HepG2 (cell line): ENCODE measurements around the gene CRTC2. TPM values are rescaled to one million over a fixed set of nuclear protein-coding genes. Genes with fewer than 3 reads are reported as not detected.
A peak's percentile ranks its signal among the peaks of the same experiment; 100 is the strongest.

Experiments
- ARID5B ChIP-seq: IDR thresholded peaks from 2 replicates; pipeline ENCODE4 v1.4.0; 2020; ENCODE audit warnings: mild to moderate bottlenecking, missing genetic modification reagents
- ATF2 ChIP-seq: sonication (generic); formaldehyde crosslinking; IDR thresholded peaks from 2 replicates; pipeline ENCODE4 v1.4.0; 2020; ENCODE audit warnings: missing genetic modification reagents
- ATF7 ChIP-seq, 2 experiments: fragments of 450-650 bp in 1 of 2; sonication (generic) in 1 of 2; formaldehyde crosslinking in 1 of 2; IDR thresholded peaks; 2 replicates each; pipeline versions ENCODE4 v1.4.0 to v1.6.1; 2016 to 2020; ENCODE audit warnings: antibody characterized with exemption in 1 of 2, mild to moderate bottlenecking in 1 of 2, missing genetic modification reagents in 1 of 2
- CAMTA2 ChIP-seq: sonication (generic); formaldehyde crosslinking; IDR thresholded peaks from 2 replicates; pipeline ENCODE4 v1.4.0; 2020; ENCODE audit warnings: mild to moderate bottlenecking, missing genetic modification reagents, borderline replicate concordance
- DDIT3 ChIP-seq: sonication (generic); formaldehyde crosslinking; IDR thresholded peaks from 2 replicates; pipeline ENCODE4 v1.4.0; 2020; ENCODE audit warnings: mild to moderate bottlenecking, missing genetic modification reagents
- DMAP1 ChIP-seq: IDR thresholded peaks from 2 replicates; pipeline ENCODE4 v1.6.1; 2016
- MATR3 ChIP-seq: sonication (generic); formaldehyde crosslinking; IDR thresholded peaks from 2 replicates; pipeline ENCODE4 v1.4.0; 2020; ENCODE audit warnings: missing genetic modification reagents
- MEIS2 ChIP-seq: sonication (generic); formaldehyde crosslinking; IDR thresholded peaks from 2 replicates; pipeline ENCODE4 v1.9.0; 2021; ENCODE audit warnings: mild to moderate bottlenecking, missing genetic modification reagents
- NKX3-1 ChIP-seq: sonication (generic); formaldehyde crosslinking; IDR thresholded peaks from 2 replicates; pipeline ENCODE4 v1.5.0; 2020; ENCODE audit warnings: missing genetic modification reagents
- RBFOX2 ChIP-seq: fragments of 200-400 bp; formaldehyde crosslinking; IDR thresholded peaks from 2 replicates; pipeline ENCODE4 v1.6.1; 2017; ENCODE audit warnings: low read depth, mild to moderate bottlenecking, low read length
- REXO4 ChIP-seq: sonication (generic); formaldehyde crosslinking; IDR thresholded peaks from 2 replicates; pipeline ENCODE4 v1.8.0; 2022; ENCODE audit warnings: missing genetic modification reagents, mild to moderate bottlenecking, borderline replicate concordance
- SP4 ChIP-seq: sonication (generic); formaldehyde crosslinking; IDR thresholded peaks from 2 replicates; pipeline ENCODE4 v1.8.1; 2023; ENCODE audit warnings: mild to moderate bottlenecking, missing genetic modification reagents
- TFAP4 ChIP-seq: sonication (generic); IDR thresholded peaks from 2 replicates; pipeline ENCODE4 v1.6.1; 2016; ENCODE audit warnings: low read depth, borderline replicate concordance
- THAP8 ChIP-seq: sonication (generic); formaldehyde crosslinking; IDR thresholded peaks from 2 replicates; pipeline ENCODE4 v1.5.1; 2020; ENCODE audit warnings: missing genetic modification reagents, mild to moderate bottlenecking, borderline replicate concordance
- ZBTB43 ChIP-seq: sonication (generic); formaldehyde crosslinking; conservative IDR thresholded peaks from 2 replicates; pipeline ENCODE4 v1.4.0; 2020; ENCODE audit warnings: missing genetic modification reagents
- ZBTB7B ChIP-seq: sonication (generic); formaldehyde crosslinking; IDR thresholded peaks from 2 replicates; pipeline ENCODE4 v1.4.0; 2020; ENCODE audit warnings: missing genetic modification reagents
- ZNF17 ChIP-seq: sonication (generic); formaldehyde crosslinking; IDR thresholded peaks from 2 replicates; pipeline ENCODE4 v1.5.0; 2020; ENCODE audit warnings: mild to moderate bottlenecking, missing genetic modification reagents
- ZNF234 ChIP-seq: sonication (generic); formaldehyde crosslinking; conservative IDR thresholded peaks from 2 replicates; pipeline ENCODE4 v1.5.1; 2020; ENCODE audit warnings: mild to moderate bottlenecking, missing genetic modification reagents
- ZNF543 ChIP-seq: sonication (generic); formaldehyde crosslinking; IDR thresholded peaks from 2 replicates; pipeline ENCODE4 v1.4.0; 2020; ENCODE audit warnings: mild to moderate bottlenecking, missing genetic modification reagents
- ZNF558 ChIP-seq: sonication (generic); formaldehyde crosslinking; IDR thresholded peaks from 2 replicates; pipeline ENCODE4 v1.9.0; 2022; ENCODE audit warnings: mild to moderate bottlenecking, missing genetic modification reagents, borderline replicate concordance
- ZNF562 ChIP-seq: sonication (generic); formaldehyde crosslinking; IDR thresholded peaks from 2 replicates; pipeline ENCODE4 v1.8.0; 2022; ENCODE audit warnings: missing genetic modification reagents, borderline replicate concordance
- ZSCAN29 ChIP-seq: sonication (generic); formaldehyde crosslinking; conservative IDR thresholded peaks from 2 replicates; pipeline ENCODE4 v1.4.0; 2020; ENCODE audit warnings: mild to moderate bottlenecking, missing genetic modification reagents
- polyA plus RNA-seq, 8 experiments: library from polyadenylated mRNA; depleted of rRNA in 3 of 8; stranded (reverse) in 7 of 8; unstranded in 1 of 8; fragments of >200 nt; fragmentation: Illumina TruSeq in 4 of 8; extraction: Trizol in 4 of 8; gene quantifications; 2 replicates each; pipeline versions ENCODE4 v1.2.1 to v1.2.3, GENCODE V29; 2011 to 2016; ENCODE audit warnings: low read depth in 4 of 8, missing spikeins in 1 of 8, mixed read lengths in 1 of 8; ENCODE audit not compliant: insufficient read depth in 1 of 8
- total RNA-seq, 5 experiments: library from RNA; depleted of rRNA; stranded (reverse); fragments of >200 nt; fragmentation: Illumina TruSeq; extraction: Trizol; gene quantifications; 2 replicates each; pipeline ENCODE4 v1.2.3, GENCODE V29; 2016; ENCODE audit warnings: low read depth in 1 of 5

The CRTC2 gene
- total and polyA plus RNA-seq, 2 of the 13 experiments (the other 11 are each of a cell fraction or from before 2014, with no cell fraction given): 6.1 to 26.7 TPM

- 0 out of 2 replicates have a peak, but pooled peaks have one; percentile 61 for TF ChIP-seq THAP8
- TF ChIP-seq MATR3 (CRISPR knock-in tag): no peak
- TF ChIP-seq REXO4 (CRISPR knock-in tag): no peak
- TF ChIP-seq MEIS2: no peak
- peak; percentile 54; the same call in 1 of the 2 replicates for TF ChIP-seq TFAP4
- peak; percentile 62; the same call in 1 of the 2 replicates for TF ChIP-seq ARID5B (CRISPR knock-in tag)
- no peak for TF ChIP-seq ZBTB43
- no peak for TF ChIP-seq ZNF234 (CRISPR knock-in tag)
- no peak for TF ChIP-seq ATF7 (IDR thresholded peaks at IDR 0.05)
- TF ChIP-seq ATF7 (CRISPR knock-in tag; IDR thresholded peaks at IDR 0.05): no peak
- no peak for TF ChIP-seq SP4 (CRISPR knock-in tag)
- TF ChIP-seq CAMTA2 (CRISPR knock-in tag): no peak
- peak; percentile 14 for TF ChIP-seq DMAP1 (CRISPR knock-in tag)
- TF ChIP-seq NKX3-1 (CRISPR knock-in tag): no peak
- TF ChIP-seq ZBTB7B (CRISPR knock-in tag): peak; percentile 62; the same call in 1 of the 2 replicates
- TF ChIP-seq DDIT3 (CRISPR knock-in tag): no peak
- no peak for TF ChIP-seq ZNF562
- no peak; the same call in 1 of the 2 replicates for TF ChIP-seq ZSCAN29 (CRISPR knock-in tag)
- TF ChIP-seq ZNF558 (CRISPR knock-in tag): no peak
- TF ChIP-seq ZNF543 (CRISPR knock-in tag): peak; percentile 58; the same call in 1 of the 2 replicates
- peak; percentile 51; the same call in 1 of the 2 replicates for TF ChIP-seq ATF2 (CRISPR knock-in tag)
- no peak for TF ChIP-seq ZNF17 (CRISPR knock-in tag)
- no peak; the same call in 1 of the 2 replicates for TF ChIP-seq RBFOX2
Observed at GRCh38 chr1:153946622-153947241, 11.7 kb downstream of the CRTC2 start, which contains the start of gene DENND4B (continued).
